HG02981 (cell line): ENCODE measurements around the gene TEX261.
A peak's percentile ranks its signal among the peaks of the same experiment; 100 is the strongest.
"Not testable (repeated sequence)": the region's sequence is repeated elsewhere in the genome, so short reads cannot be mapped to it uniquely, and the experiment has no call there.

Experiments
- ATAC-seq: cut with Tn5 transposase; IDR thresholded peaks from one replicate; pipeline ENCODE4 v1.9.1; 2021; ENCODE audit warnings: mild to moderate bottlenecking, moderate library complexity; ENCODE audit not compliant: unreplicated experiment

TEX261 gene

DNA sequence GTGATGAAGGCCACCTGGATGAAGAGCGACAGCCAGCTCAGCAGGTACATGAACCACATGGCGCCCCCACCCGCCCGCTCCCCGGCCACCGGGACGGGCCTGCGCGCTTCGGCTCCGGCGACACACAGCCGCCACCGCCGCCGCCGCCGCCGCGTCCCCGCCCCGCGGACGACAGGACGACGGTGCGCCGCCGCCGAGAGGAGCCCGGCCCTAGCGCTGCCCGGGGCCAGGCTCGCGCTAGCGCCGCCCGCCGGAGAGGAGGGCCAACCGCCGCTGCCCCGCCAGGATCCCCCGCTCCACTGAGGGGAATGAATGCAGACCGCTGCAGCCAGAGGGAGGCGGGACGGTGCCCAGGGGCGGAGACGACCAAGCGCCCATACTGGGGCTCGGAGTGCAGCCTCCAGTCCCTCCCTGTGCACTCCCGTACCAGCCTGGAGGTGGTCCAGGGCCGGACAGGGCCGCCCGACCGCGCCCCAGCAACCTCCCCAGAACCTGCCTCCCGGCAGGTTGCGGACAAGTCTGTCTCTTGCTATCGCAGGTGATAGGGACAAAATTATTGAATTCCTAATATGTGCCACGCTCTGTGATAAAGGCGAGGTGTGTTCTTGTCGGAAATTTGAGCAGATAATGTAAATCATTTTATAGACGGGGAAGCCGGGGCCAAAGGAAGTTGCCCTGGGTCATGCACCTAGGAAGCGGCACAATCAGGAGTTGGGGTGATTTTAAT lies at the start of gene TEX261:
Gene TEX261 (minus strand): TSS at position 175 of the 727 bp plus-strand sequence. CDS start 116 bp downstream, at position 59.
- ATAC-seq, result peak; percentile 95

DNA sequence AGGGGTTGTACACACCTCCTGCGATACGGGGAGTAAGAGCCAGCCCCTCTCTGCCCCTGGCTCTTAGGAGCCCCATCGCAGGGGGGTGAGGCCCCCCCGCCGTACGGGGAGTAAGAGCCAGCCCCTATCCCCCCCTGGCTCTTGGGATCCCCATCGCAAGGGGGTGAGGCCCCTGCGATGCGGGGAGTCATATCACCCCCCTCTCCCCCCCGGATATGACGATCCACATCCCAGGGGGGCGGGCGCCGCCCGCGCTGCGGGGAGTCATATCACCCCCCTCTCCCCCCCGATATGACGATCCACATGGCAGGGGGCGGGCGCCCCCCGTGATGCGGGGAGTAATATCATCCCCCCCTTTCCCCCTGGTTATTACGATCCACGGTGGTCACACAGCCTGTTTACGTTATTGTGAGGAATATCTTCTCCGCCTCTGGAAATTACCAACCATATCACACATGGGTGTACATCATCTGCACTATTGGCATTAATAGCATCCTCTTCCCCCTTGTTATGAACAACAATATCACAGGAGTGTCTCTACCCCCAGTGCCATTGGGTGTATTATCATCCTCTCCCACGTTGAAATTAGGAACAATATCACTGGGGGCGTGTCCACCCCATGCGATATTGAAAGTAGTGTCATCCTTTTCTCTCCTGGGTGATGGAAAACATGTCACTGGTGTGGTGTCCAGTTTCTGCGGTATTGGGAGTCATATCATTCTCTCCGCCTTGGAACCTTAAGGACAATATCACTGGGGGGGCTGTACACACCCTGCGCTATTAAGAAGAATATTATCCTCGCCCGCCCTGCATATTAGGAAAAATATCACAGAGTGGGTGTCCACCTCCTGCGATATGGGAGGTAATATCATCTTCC lies 49.1 kb upstream of the TEX261 start:
- no peak for ATAC-seq

DNA sequence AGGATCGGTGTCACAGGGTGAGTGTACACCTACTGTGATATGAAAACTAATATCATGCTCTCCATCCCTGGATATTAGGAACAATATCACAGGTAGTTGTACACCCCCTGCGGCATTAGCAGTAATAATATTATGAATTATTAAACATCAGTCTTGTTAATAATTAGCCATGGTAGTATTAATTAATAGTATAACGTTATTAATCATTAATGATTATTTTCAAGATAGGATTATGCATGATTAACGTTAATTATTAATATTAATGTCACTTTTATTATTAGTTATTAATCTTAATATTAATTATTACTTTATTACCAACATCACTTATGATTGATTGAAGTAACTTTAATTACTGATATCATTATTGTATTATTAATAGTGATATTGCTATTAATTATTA lies 47.6 kb upstream of the TEX261 start:
- no peak for ATAC-seq

DNA sequence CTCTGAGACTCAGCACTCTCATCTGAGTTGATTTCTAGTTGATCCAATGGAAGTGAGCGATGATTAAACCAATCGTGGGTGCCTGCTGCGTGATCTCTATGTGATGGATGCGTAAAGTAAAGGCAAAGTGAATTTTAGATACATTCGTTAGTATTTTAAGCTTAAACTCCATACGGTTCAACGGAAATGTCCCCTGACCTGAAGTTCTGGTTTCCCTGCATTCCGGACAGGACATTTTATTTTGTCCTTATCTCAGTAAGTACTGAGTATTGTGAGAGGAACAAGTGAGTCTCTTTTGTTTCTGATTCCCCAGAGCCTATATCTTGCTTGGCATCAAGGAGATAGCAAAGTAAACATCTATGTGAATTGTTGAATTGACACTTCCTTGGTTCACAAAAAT lies 41.6 kb upstream of the TEX261 start:
- not testable (repeated sequence) for ATAC-seq

DNA sequence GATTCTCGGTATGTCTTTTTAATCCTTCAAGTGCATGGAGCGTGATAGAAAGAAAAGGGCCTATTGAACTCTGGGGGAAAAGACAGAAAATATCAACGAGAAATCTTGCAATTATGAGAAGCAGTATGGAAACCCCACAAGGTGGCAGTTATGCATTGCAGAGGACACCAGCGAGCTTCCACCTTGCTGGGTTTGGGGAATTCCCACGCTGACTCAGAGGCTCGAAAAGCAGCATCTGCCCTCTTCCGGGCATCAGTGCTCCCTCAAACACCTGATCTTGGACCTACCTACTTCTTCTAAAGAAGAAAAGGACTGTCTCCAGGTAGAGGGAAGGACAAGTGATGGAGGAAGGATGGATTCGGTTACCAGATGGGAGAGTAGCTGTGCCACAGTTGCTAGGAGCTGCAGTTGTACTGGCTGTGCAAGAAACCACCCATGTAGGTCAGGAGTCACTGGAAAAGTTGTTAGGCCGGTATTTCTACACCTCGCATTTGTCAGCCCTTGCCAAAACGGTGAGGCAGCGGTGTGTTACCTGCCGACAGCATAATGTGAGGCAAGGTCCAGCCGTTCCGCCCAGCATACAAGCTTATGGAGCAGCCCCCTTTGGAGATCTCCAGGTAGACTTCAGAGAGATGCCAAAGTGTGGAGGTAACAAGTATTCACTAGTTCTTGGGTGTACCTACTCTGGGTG lies 29.0 kb upstream of the TEX261 start:
- not testable (repeated sequence) for ATAC-seq

DNA sequence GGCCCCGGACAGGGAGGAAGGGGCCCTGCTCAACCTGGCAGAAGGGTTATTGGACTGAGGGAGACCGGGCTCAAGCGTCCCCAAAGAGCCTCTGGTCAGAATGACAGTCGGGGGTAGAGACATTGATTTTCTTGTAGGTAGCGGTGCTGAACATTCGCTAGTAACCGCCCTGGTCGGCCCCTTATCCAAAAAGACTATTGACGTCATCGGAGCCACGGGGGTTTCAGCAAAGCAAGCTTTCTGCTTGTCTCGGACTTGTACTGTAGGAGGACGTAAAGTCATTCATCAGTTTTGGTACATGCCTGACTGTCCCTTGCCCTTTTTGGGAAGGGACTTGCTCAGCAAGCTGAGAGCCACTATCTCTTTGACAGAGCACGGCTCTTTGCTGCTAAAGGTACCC lies 26.7 kb upstream of the TEX261 start:
- ATAC-seq, result not testable (repeated sequence)

DNA sequence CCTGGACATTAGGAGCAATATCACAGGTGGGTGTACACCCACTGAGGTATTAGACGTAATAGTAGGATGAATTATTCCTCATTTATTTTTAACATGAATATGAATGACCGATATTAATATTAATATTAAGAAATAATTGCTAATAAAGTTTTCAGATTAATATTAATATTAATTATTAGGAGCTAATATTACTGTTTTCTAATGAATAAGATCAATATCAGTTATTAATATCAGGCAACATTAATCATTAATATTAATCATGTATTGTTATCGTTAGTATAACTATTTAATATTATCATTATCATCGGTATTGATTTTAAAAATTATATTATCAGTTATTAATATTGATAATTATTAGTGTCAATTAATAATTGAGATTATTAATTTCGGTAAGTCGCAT lies 25.3 kb upstream of the TEX261 start:
- ATAC-seq, result not testable (repeated sequence)

DNA sequence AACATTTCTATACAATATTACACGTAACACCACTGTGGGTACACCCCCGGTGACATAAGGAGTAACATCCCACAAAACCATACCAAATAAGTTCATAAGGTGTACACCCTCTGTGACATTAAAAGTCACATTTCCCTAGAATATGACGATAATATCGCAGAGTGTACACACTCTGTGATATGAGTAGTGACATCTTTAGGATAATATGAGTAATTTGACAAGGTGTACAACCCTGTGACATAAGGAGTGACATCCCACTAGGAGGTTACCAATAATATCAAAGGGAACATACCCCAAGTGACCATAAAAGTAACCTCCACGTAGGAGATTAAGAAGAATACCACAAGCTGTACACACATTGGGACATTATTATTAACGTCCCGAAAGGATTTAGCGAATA lies 24.0 kb upstream of the TEX261 start:
- ATAC-seq, result no peak

DNA sequence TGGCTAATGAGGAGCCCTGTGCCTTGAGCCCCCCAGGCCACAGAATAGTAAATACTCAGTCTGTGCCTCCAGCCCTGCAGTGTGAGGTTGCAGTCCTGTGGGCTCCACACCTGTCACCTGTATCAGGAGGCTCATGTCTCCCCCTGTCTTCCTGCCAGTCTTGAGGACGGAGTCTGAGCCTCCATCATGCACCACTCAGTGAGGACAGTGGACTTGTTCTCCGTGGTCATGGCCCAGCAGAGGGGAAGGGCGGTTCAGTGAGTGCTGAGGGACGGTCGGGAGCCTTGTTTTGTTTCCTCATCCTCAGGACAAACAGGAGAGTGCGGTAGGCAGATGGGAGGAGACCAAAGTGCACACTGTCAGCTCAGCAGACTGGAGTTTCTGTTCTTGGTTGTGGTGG lies 17.1 kb upstream of the TEX261 start:
- ATAC-seq, result not testable (repeated sequence)

DNA sequence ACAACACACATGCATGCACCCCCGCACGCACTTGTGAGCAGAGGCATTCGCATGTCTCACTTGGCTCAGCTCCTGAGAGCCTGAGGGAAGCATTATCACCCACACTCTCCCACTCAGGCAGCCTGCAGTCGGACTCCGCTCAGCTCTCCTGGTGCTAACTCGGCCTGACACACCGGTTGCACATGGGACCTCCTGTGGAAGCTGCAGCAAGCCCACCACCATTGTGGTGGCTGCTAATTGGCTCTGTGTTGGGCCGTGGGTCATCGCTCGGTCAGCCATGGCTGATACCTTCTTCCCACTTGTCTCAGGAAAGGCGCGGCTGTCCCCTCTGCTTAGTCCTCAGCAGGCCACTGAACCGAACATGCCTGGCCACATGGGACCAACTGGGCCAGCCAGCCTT lies 13.7 kb upstream of the TEX261 start:
- ATAC-seq, result no peak

DNA sequence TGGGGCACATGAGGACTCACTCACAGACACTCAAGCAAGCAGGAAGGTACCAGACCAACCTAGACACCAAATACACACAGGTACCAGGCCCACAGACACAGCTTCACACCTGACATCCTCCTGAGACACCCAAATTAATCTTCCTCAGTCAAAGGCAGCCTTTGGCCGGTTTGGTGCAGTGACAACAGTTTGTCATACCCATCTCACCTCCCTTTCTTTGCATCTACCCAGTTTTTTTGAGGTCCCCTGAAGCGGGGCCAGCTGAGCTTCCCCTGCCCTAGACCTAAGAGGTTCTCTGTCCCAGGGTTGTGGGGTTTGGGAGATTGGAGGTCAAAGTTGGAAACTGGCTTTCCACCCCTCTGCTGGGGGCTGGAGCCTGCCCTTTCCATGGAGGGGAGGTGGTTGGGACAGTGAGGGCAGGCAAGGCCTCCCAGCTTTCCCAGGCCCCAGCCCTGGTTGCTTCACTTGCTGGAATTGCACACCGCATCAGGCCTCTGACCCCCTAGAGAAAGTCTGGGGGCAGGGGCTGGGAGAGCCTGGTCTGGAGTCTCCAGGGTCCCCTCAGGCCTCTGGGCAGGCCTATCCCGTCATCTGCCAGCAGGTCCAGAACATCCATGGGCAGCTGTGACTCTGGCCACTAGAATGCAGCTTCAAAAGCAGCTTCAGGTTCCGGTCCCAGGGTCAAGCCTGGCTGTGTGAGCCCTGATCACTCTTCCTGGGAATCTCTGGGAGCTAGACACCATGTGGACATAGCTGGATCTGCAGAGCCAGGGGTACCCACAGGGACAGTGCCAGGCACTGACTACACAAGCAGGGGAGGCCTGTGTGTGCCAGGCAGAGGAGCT lies 12.5 kb upstream of the TEX261 start:
- no peak for ATAC-seq

DNA sequence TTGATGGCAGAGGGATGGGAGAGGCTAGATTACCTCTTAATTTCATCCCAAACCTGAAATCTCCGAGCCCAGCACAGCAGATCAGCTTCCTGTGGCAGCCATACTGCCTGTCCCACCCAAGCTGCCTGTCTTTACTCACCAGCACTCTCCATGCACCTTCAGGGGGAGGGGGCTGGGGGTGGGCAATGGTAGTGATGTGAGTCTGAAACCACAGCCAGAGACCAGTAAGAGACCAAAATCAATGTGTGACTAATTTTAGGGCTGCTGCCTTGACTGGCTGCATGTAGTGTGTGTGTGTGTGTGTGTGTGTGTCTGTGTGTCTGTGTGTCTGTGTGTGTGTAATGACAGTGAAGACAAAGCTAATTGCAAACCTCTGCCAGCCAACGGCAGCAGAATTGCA lies 11.7 kb upstream of the TEX261 start:
- ATAC-seq, result no peak

DNA sequence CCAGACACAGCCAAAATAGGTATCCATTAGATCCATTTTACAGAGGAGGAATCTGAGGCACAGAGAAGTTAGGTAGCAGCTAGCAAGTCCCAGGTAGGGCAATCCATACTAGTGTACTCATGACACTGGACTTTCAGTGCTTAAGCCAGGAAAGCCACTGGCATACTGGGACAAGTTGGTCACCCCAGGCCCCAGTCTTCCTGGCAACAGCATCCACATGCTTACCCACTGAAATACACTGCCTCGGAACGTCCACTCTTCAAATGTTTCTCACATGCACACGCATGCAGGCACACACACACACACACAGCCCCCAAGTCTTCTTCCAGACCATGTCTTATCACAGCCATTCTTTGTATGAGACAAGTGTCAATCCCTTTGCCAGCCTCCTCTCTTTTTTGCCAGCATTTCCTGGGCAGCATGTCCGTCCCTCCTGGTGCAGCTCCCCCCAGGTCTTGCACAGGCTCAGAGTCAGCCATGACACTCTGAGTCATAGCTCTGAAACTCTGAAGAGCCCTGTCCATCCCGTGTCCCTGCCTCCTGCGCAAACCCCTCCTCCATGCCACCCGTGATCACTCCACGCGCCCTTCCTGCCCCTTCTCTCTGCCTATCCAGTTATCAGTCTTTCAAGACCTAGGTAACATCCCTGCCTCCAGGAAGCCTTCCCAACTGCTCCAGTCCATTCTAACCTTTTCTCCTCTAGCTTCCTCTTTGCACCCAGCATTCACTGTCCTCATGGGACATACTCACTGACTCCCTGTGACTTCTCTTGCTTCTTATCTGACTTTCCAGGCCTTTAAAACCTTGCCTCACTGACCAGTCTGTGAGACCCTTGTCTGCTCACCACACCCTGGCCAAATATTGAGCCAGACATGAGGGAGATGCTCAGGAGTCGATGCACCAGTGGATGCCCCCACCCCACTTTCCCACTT lies 10.9 kb upstream of the TEX261 start:
- ATAC-seq, result no peak

DNA sequence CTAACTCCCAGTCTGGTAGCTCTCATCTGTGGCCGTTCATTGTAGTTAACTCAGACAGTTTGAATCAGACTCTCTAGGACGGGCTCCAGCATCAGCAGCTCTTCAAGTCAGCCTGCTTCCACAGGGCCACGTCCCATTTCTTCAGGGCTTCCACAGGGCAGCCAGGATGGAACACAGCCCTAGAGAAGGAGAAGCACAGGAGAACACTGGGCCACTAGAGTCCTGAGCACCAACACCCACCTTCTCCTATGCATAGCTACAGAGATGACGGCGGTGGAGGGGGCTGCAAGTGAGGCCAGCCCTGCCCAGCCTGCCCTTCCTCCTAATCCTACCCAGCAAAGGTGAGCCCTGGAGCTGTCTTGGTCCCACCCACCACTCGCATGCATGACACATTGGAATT lies 10.2 kb upstream of the TEX261 start:
- ATAC-seq, result no peak

DNA sequence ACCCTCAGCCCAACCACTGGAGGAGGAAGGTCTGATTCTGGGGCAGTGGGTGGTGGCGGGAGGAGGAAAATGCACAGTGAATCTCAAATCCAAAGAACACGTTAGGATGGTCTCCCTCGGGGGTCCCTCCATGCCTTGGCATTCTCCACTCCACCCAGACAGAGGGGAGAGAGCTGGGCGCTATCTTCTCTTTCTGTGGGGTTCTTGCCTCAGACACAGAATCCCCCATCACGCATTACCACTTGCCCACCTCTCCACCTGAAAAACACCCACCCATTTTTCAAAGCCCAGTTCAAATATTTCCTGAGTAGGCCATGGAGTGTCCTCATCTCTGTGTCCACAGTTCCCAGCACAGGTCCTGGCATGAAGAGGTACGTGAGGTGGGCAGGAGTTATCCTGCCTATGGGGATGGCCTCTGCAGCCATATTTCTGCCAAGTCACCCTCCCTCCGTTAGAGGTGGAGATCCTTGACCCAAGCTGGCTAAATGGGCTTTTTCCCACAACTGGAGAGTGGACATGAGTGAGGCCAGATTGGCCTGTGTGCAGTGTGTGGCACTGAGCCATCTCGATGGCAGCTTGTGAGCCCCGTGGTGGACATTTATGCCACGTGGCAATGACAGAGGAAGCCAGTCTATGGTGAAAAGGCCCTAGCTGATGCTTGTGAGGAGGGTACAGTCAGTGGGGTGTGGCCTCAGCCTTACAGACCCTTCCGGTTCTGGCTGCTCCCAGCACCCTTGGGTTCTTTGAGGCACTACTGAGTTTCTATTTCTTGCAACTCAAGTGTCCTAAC lies 9.5 kb upstream of the TEX261 start:
- ATAC-seq, result no peak

DNA sequence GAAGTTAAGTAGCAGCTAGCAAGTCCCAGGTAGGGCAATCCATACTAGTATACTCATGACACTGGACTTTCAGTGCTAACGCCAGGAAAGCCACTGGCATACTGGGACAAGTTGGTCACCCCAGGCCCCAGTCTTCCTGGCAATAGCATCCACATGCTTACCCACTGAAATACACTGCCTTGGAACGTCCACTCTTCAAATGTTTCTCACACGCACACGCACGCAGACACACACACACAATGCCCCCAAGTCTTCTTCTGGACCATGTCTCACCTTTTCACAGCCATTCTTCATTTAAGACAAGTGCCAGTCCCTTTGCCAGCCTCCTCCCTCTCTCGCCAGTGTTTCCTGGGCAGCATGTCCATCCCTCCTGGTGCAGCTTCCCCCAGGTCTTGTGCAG lies 8.7 kb upstream of the TEX261 start:
- ATAC-seq, result no peak

DNA sequence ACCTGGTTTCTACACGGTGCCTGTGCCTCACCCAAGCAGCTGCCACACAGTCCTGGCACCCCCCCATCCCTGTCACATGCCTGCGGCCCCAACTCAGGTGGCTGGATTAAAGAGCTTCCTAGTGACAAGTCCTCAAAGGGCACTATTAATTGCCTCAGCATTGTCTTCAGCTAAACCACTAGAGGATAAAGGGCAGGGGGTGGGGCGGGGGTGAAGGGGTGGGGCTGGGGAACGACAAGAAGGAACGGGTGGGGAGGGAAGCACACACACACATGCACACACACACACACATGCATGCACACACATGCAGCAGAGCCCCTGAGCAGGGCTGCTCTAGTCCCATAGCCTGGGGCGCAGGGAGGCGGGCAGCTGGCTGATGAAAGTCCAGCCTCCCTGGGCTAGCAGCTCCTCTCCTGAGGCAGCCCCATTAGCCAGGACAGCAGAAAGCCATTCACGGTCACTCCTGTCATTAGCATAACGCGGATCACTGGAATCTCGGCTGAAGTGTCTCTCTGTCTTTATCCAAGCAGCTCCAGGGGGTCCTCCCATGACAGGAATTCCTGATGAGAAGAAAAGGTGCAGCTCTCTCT lies 7.4 kb upstream of the TEX261 start:
- no peak for ATAC-seq

DNA sequence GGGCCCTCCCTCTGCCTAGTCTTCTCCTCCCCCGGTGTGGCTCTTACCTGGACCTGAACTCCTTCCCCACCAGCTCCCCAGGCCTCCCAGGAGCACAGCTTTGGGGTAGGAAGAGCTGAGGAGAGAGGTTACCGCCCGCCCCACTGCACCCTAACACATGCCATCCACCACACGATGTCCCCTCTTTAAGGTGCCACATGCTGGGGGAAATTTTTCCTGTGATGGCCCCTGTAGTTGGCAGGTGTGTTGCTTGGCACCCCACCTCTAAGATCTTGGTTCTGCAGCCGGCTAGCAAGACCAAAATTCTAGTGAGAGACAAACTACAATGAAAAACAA lies 6.9 kb upstream of the TEX261 start:
- no peak for ATAC-seq
